ENCODE measurements around the gene GUK1.
A peak's percentile ranks its signal among the peaks of the same experiment; 100 is the strongest.

GUK1 gene

GRCh38 chr1:228155596-228156514, 15.8 kb downstream of the GUK1 start:
- Histone ChIP-seq H3K4me1 (ENCODE audit: insufficient read depth, low read length) (no peaks in the 10 kb centered on the region), H3K4me3 (ENCODE audit: low read depth in 1 of 2, low read length in 2 of 2) (no peak overlapping the region), H3K79me2 (ENCODE audit: insufficient read depth, low read length) (no peaks in the 10 kb centered on the region), H3K9me3 (ENCODE audit: insufficient read depth, low read length, severe bottlenecking) (no peaks in the 10 kb centered on the region), H4K20me1 (ENCODE audit: insufficient read depth, low read length) (peaks cover 27% of the 10 kb centered on the region), H2AFZ (ENCODE audit: low read depth, low read length) (no peak overlapping the region), H3K9ac (ENCODE audit: low read depth, low read length) (no peak overlapping the region), H3K27me3 (ENCODE audit: insufficient read depth, low read length, poor library complexity) (no peaks in the 10 kb centered on the region), H3K4me2 (ENCODE audit: insufficient read depth, low read length) (no peak overlapping the region), H3K27ac (ENCODE audit: low read length) (no peak overlapping the region), H3K36me3 (ENCODE audit: insufficient read depth, low read length) (no peaks in the 10 kb centered on the region)
- ATAC-seq (ENCODE audit: insufficient read depth, low read depth): no peak
- TF ChIP-seq EZH2 (IDR thresholded peaks at IDR 0.05; ENCODE audit: borderline replicate concordance, low read depth, low read length, severe bottlenecking) (no peak), CTCF (IDR thresholded peaks at IDR 0.05; ENCODE audit: borderline replicate concordance, extremely low read depth, low read length, poor library complexity, severe bottlenecking) (no peak)
- no peak for DNase-seq

GRCh38 chr1:228156515-228156881, 16.4 kb downstream of the GUK1 start:
- H3K36me3 ChIP-seq (ENCODE audit: insufficient read depth, low read length): no peaks in the 10 kb centered on the region
- H3K4me2 ChIP-seq (ENCODE audit: insufficient read depth, low read length): no peak overlapping the region
- peaks cover 20% of the 10 kb centered on the region for H4K20me1 ChIP-seq (ENCODE audit: insufficient read depth, low read length)
- H2AFZ ChIP-seq (ENCODE audit: low read depth, low read length): no peak overlapping the region
- H3K4me1 ChIP-seq (ENCODE audit: insufficient read depth, low read length): no peaks in the 10 kb centered on the region
- no peak overlapping the region for H3K27ac ChIP-seq (ENCODE audit: low read length)
- no peaks in the 10 kb centered on the region for H3K9me3 ChIP-seq (ENCODE audit: insufficient read depth, low read length, severe bottlenecking)
- no peak for DNase-seq
- no peaks in the 10 kb centered on the region for H3K79me2 ChIP-seq (ENCODE audit: insufficient read depth, low read length)
- no peak overlapping the region for H3K9ac ChIP-seq (ENCODE audit: low read depth, low read length)
- no peak for TF ChIP-seq EZH2 (IDR thresholded peaks at IDR 0.05; ENCODE audit: borderline replicate concordance, low read depth, low read length, severe bottlenecking)
- no peak for TF ChIP-seq CTCF (IDR thresholded peaks at IDR 0.05; ENCODE audit: borderline replicate concordance, extremely low read depth, low read length, poor library complexity, severe bottlenecking)
- no peak overlapping the region for H3K4me3 ChIP-seq (ENCODE audit: low read depth in 1 of 2, low read length in 2 of 2)
- no peaks in the 10 kb centered on the region for H3K27me3 ChIP-seq (ENCODE audit: insufficient read depth, low read length, poor library complexity)
- peak; percentile 26; the same call in 1 of the 3 replicates for ATAC-seq (ENCODE audit: insufficient read depth, low read depth)

DNA sequence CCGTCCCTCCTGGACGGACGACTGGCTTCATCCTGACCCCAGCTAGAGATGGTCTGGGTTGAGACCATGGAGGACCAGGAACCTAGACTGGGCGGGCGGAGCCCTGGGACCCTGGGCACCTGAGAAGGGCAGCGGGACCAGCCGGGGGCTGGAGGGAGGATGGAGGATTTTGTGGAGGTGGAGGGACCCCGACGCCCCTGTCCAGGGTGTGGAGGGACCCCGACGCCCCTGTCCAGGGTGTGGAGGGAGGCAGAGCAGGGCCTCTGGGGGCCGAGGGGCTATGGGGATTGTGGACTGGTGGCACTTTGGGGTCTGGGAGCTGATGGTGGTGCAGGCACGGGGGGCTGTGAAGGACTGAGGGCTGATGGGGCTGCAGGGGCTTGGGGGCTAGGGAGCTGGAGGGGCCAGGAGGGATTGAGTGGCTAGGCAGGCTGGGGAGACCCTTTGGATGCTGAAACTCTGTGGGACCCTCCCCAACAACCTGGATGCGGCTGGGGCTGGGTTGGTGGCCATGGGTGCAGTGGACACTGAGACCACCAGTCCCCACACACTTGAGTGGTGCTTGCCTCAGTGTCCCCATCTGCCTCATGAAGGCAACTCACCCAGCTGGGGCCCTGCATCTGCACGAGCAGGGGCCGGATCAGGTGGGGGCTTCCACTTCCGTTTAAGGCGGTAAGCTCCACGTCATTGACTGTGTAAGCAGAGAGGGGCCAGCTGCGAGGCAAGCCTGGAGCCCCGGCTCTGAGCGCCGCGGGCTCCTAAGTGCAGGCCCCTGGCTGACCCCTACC, 17.1 kb downstream of the GUK1 start:
- no peak for ATAC-seq (ENCODE audit: insufficient read depth, low read depth)
- Histone ChIP-seq H3K36me3 (ENCODE audit: insufficient read depth, low read length) (no peaks in the 10 kb centered on the region), H3K4me1 (ENCODE audit: insufficient read depth, low read length) (no peaks in the 10 kb centered on the region; the same call in 1 of the 2 replicates), H3K4me3 (ENCODE audit: low read depth in 1 of 2, low read length in 2 of 2) (no peak overlapping the region), H3K79me2 (ENCODE audit: insufficient read depth, low read length) (no peaks in the 10 kb centered on the region), H3K4me2 (ENCODE audit: insufficient read depth, low read length) (no peak overlapping the region), H4K20me1 (ENCODE audit: insufficient read depth, low read length) (peaks cover 17% of the 10 kb centered on the region), H3K27ac (ENCODE audit: low read length) (no peak overlapping the region), H3K9me3 (ENCODE audit: insufficient read depth, low read length, severe bottlenecking) (no peaks in the 10 kb centered on the region), H2AFZ (ENCODE audit: low read depth, low read length) (no peak overlapping the region), H3K9ac (ENCODE audit: low read depth, low read length) (no peak overlapping the region), H3K27me3 (ENCODE audit: insufficient read depth, low read length, poor library complexity) (no peaks in the 10 kb centered on the region)
- no peak for DNase-seq
- TF ChIP-seq EZH2 (IDR thresholded peaks at IDR 0.05; ENCODE audit: borderline replicate concordance, low read depth, low read length, severe bottlenecking) (no peak), CTCF (IDR thresholded peaks at IDR 0.05; ENCODE audit: borderline replicate concordance, extremely low read depth, low read length, poor library complexity, severe bottlenecking) (no peak)
